Measurements from ENCODE around the gene KIF3A.

The KIF3A gene

GRCh38 chr5:132742626-132743025 is 5.3 kb upstream of the KIF3A start:
- Histone ChIP-seq H3K9me3 (ENCODE audit: control insufficient read depth, insufficient read depth, low read depth, low read length) (no peaks in the 10 kb centered on the region), H3K27ac (ENCODE audit: extremely low read depth, low read depth, low read length) (no peak overlapping the region), H3K4me3 (ENCODE audit: low read depth, low read length) (no peak overlapping the region), H3K36me3 (ENCODE audit: control insufficient read depth in 2 of 2, insufficient read depth in 1 of 2, low read length in 2 of 2) (no peaks in the 10 kb centered on the region), H3K4me1 (ENCODE audit: control insufficient read depth, insufficient read depth, low read length) (no peaks in the 10 kb centered on the region)
- ChIA-PET CTCF (interaction anchor here (1.6 kb wide), 1 partner anchor 78 kb away, joined by 5 read pairs; no protein-coding TSS in a partner anchor), POLR2A (no interaction called here)
- TF ChIP-seq ZNF585B (tag by site-specific recombination; IDR thresholded peaks at IDR 0.05) (no peak), ZNF223 (tag by site-specific recombination; IDR thresholded peaks at IDR 0.05) (no peak), ZNF366 (tag by site-specific recombination; conservative IDR thresholded peaks at IDR 0.05) (peak; percentile 89; the same call in 1 of the 2 replicates)

DNA sequence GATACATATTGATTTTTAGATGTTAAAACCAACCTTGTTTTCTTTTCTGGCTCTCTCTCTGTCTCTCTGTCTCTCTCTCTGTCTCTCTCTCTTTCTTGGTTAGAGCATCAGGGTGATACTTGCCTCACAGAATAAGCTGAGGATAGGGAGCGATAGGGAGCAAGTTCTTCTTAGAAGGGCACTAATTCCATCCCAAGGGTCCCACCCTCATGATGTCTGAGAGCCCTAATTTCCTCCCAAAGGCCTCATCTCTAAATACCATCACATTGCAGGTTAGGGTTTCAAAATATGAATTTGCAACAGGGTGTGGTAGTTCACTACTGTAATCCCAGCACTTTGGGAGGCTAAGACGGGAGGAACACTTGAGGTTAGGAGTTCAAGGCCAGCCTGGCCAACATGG is 4.8 kb upstream of the KIF3A start:
- ChIA-PET CTCF (interaction anchor here (1.1 kb wide), 1 partner anchor 87 kb away, joined by 3 read pairs; no protein-coding TSS in a partner anchor), POLR2A (no interaction called here)
- Histone ChIP-seq H3K9me3 (ENCODE audit: control insufficient read depth, insufficient read depth, low read depth, low read length) (no peaks in the 10 kb centered on the region), H3K36me3 (ENCODE audit: control insufficient read depth in 2 of 2, insufficient read depth in 1 of 2, low read length in 2 of 2) (no peaks in the 10 kb centered on the region), H3K4me1 (ENCODE audit: control insufficient read depth, insufficient read depth, low read length) (no peaks in the 10 kb centered on the region), H3K27ac (ENCODE audit: extremely low read depth, low read depth, low read length) (no peak overlapping the region), H3K4me3 (ENCODE audit: low read depth, low read length) (no peak overlapping the region)
- TF ChIP-seq ZNF785 (tag by site-specific recombination; IDR thresholded peaks at IDR 0.05) (no peak), ZNF596 (tag by site-specific recombination; IDR thresholded peaks at IDR 0.05) (peak; percentile 49; the same call in 1 of the 2 replicates)

DNA sequence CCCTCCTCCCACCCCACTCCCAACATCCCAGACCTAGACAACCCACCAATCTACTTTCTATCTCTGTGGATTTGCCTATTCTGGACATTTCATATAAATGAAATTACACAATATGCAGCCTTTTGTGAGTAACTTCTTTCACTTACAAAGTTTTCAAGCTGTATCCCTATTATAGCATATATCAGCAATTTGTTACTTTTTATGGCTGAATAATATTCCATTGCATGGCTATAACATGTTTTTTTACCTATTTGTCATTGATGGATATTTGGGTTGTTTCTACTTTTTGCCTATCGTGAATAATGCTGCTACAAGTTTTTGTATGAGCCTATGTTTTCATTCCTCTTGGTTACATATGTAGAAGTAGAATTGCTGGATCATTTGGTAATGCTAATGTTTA is 1.9 kb upstream of the KIF3A start:
- Histone ChIP-seq H3K27ac (ENCODE audit: extremely low read depth, low read depth, low read length) (no peak overlapping the region), H3K4me3 (ENCODE audit: low read depth, low read length) (no peak overlapping the region), H3K9me3 (ENCODE audit: control insufficient read depth, insufficient read depth, low read depth, low read length) (no peaks in the 10 kb centered on the region), H3K36me3 (ENCODE audit: control insufficient read depth in 2 of 2, insufficient read depth in 1 of 2, low read length in 2 of 2) (no peaks in the 10 kb centered on the region), H3K4me1 (ENCODE audit: control insufficient read depth, insufficient read depth, low read length) (no peaks in the 10 kb centered on the region; the same call in 1 of the 2 replicates)
- ChIA-PET CTCF (no interaction called here), POLR2A (no interaction called here)
- TF ChIP-seq ZNF473 (tag by site-specific recombination; IDR thresholded peaks at IDR 0.05) (no peak), ZFP41 (tag by site-specific recombination; IDR thresholded peaks at IDR 0.05; ENCODE audit: borderline replicate concordance) (no peak), ZNF664 (tag by site-specific recombination; IDR thresholded peaks at IDR 0.05) (no peak), ZNF302 (tag by site-specific recombination; IDR thresholded peaks at IDR 0.05; ENCODE audit: low read depth) (no peak), ZNF26 (tag by site-specific recombination; IDR thresholded peaks at IDR 0.05) (no peak), ZNF146 (tag by site-specific recombination; IDR thresholded peaks at IDR 0.05) (peak; percentile 97), ZNF76 (tag by site-specific recombination; IDR thresholded peaks at IDR 0.05; ENCODE audit: borderline replicate concordance, low read depth) (no peak), ZXDB (tag by site-specific recombination; IDR thresholded peaks at IDR 0.05) (no peak), KLF8 (tag by site-specific recombination; IDR thresholded peaks at IDR 0.05) (no peak)

DNA sequence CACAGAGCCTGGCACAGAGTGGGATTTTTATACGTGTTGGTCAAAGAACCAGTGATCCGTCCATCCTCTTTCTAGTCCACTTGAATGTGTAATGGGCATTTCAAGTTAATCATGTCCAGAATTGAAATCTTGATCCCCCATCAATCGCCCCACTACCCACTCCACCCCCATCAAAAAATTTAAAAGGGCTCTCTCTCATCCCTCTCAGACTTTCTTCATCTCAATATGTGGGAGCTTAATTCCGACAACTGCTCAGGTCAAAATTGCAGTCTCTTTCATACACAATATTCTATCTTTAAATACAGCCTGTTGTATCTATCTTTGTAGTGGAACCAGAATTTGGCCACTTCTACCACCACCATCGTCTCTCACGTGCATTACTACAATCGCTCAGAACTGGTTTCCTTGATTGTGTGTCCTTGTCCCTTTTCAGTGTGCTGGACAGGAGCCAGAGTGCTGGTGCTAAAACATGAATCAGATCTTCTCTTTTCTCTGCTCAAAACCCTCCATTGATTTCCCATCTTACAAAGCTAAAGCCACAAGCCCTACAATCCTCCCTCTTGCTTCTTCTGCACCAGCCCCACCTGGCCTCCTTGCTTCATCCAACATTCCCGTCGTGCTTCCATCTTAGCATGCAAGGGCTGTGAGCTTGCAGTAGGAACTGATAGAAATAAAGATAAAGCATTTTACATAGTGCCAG is 786 bp upstream of the KIF3A start:
- Histone ChIP-seq H3K4me3 (ENCODE audit: low read depth, low read length) (peak overlapping the region; percentile 4; the same call in 1 of the 2 replicates), H3K9me3 (ENCODE audit: control insufficient read depth, insufficient read depth, low read depth, low read length) (no peaks in the 10 kb centered on the region), H3K27ac (ENCODE audit: extremely low read depth, low read depth, low read length) (no peak overlapping the region), H3K4me1 (ENCODE audit: control insufficient read depth, insufficient read depth, low read length) (no peaks in the 10 kb centered on the region; the same call in 1 of the 2 replicates), H3K36me3 (ENCODE audit: control insufficient read depth in 2 of 2, insufficient read depth in 1 of 2, low read length in 2 of 2) (peaks cover 9 to 11% of the 10 kb centered on the region in 2 experiments)
- ChIA-PET POLR2A (interaction anchor here (0.6 to 2.0 kb wide), 26 partner anchors 9 to 444 kb away, joined by 3 to 12 read pairs (median 4); partner anchors contain the start of genes CCNI2, GDF9, SLC22A4 and UQCRQ), CTCF (interaction anchor here (0.6 to 1.4 kb wide), 6 partner anchors 8 to 280 kb away, joined by 3 to 4 read pairs (median 3); no protein-coding TSS in a partner anchor)
- no peak for TF ChIP-seq ZBTB6 (tag by site-specific recombination; IDR thresholded peaks at IDR 0.05)
- TF ChIP-seq ZNF155 (tag by site-specific recombination; IDR thresholded peaks at IDR 0.05) = no peak
- no peak for TF ChIP-seq ZNF121 (tag by site-specific recombination; IDR thresholded peaks at IDR 0.05)
- no peak for TF ChIP-seq BCL6B (tag by site-specific recombination; IDR thresholded peaks at IDR 0.05)
- TF ChIP-seq, protein P1, sequence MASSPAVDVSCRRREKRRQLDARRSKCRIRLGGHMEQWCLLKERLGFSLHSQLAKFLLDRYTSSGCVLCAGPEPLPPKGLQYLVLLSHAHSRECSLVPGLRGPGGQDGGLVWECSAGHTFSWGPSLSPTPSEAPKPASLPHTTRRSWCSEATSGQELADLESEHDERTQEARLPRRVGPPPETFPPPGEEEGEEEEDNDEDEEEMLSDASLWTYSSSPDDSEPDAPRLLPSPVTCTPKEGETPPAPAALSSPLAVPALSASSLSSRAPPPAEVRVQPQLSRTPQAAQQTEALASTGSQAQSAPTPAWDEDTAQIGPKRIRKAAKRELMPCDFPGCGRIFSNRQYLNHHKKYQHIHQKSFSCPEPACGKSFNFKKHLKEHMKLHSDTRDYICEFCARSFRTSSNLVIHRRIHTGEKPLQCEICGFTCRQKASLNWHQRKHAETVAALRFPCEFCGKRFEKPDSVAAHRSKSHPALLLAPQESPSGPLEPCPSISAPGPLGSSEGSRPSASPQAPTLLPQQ (tag by site-specific recombination; IDR thresholded peaks at IDR 0.05) = peak; percentile 52; the same call in 1 of the 2 replicates
- no peak for TF ChIP-seq ZEB2 (tag by site-specific recombination; IDR thresholded peaks at IDR 0.05)
- TF ChIP-seq ZNF624 (tag by site-specific recombination; IDR thresholded peaks at IDR 0.05) = no peak
- 0 out of 2 replicates have a peak, but pooled peaks have one; percentile 13 for TF ChIP-seq ZBTB20 (tag by site-specific recombination; IDR thresholded peaks at IDR 0.05)
- TF ChIP-seq ZFP69B (tag by site-specific recombination; IDR thresholded peaks at IDR 0.05) = peak; percentile 71; the same call in 1 of the 2 replicates

Measured in HEK293 (cell line).